ENCODE data around the gene AP2M1. TPM values are rescaled to one million over a fixed set of nuclear protein-coding genes. Genes with fewer than 3 reads are reported as not detected.

The AP2M1 gene
- total and polyA plus RNA-seq, 2 of the 13 experiments (the other 11 are each of a cell fraction or from before 2014, with no cell fraction given) = 126 to 146 TPM

DNA sequence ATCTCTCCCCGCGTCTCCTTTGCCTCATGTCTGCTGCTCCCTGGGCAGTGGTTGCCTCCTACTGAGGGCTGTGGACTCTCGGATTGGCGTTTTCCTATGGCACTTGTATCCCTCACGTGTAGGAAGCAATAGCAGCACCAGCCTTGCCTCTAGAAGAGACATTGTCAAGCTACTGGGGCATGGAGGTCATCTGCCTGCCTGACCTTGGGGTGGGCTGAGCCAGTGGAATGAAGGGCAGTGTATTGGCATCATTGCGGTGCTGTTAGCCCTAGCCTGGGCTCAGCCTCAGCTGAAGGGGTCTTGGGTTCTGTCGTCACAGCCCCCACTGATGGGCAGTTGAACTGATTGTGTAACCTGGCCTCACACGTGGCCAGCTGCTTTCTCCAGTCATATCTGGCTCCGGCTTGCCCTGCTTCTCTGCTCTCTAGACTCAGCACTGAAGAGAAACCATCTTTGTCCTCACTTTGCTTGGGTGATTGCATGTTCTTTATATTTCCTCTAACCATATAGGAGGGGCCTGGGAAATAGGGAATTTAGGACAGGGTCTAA is 19.4 kb downstream of the AP2M1 start (continued):
- TF ChIP-seq ZBED4 (CRISPR knock-in tag; IDR thresholded peaks at IDR 0.05; ENCODE audit: borderline replicate concordance) (no peak), FOXP1 (IDR thresholded peaks at IDR 0.05) (no peak), FOXP1 (CRISPR knock-in tag; IDR thresholded peaks at IDR 0.05) (no peak), RNF219 (CRISPR knock-in tag; IDR thresholded peaks at IDR 0.05) (no peak), NFIC (IDR thresholded peaks at IDR 0.05; ENCODE audit: low read length) (no peak), ZNF232 (CRISPR knock-in tag; IDR thresholded peaks at IDR 0.05; ENCODE audit: borderline replicate concordance) (no peak), ATRX (CRISPR knock-in tag; IDR thresholded peaks at IDR 0.05; ENCODE audit: borderline replicate concordance) (no peak), TBP (CRISPR knock-in tag; IDR thresholded peaks at IDR 0.05) (no peak), ZNF530 (CRISPR knock-in tag; IDR thresholded peaks at IDR 0.05; ENCODE audit: low read depth) (no peak), GMEB2 (CRISPR knock-in tag; IDR thresholded peaks at IDR 0.05; ENCODE audit: low read depth) (no peak), MLLT10 (CRISPR knock-in tag; IDR thresholded peaks at IDR 0.05) (no peak), ZNF749 (CRISPR knock-in tag; IDR thresholded peaks at IDR 0.05; ENCODE audit: borderline replicate concordance) (no peak)
- TF ChIP-seq, protein P1, sequence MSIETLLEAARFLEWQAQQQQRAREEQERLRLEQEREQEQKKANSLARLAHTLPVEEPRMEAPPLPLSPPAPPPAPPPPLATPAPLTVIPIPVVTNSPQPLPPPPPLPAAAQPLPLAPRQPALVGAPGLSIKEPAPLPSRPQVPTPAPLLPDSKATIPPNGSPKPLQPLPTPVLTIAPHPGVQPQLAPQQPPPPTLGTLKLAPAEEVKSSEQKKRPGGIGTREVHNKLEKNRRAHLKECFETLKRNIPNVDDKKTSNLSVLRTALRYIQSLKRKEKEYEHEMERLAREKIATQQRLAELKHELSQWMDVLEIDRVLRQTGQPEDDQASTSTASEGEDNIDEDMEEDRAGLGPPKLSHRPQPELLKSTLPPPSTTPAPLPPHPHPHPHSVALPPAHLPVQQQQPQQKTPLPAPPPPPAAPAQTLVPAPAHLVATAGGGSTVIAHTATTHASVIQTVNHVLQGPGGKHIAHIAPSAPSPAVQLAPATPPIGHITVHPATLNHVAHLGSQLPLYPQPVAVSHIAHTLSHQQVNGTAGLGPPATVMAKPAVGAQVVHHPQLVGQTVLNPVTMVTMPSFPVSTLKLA (IDR thresholded peaks at IDR 0.05) = no peak
